GM21528 (cell line): ENCODE measurements around the gene C14orf119.
"Not testable (repeated sequence)": the region's sequence is repeated elsewhere in the genome, so short reads cannot be mapped to it uniquely, and the experiment has no call there.

Source experiments
- ATAC-seq: cut with Tn5 transposase; IDR thresholded peaks from one replicate; pipeline ENCODE4 v1.9.1; 2021; ENCODE audit warnings: mild to moderate bottlenecking, moderate library complexity; ENCODE audit not compliant: unreplicated experiment, low FRiP score

Gene C14orf119

GRCh38 chr14:23107620-23108019 lies 12.3 kb downstream of the C14orf119 start:
- ATAC-seq: not testable (repeated sequence)

DNA sequence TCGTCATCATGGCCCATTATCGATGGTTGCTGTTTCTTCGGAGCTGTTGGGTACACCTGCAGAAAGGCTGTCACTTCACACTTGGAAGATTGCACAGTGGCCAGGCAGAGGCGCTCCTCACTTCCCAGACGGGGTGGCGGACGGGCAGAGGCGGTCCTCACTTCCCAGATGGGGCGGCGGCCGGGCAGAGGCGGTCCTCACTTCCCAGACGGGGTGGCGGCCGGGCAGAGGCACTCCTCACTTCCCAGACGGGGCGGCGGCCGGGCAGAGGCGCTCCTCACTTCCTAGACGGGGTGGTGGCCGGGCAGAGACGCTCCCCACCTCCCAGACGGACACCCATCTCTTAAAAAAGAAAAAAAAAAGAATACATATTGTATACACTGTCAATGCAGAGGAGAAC lies 12.9 kb downstream of the C14orf119 start:
- not testable (repeated sequence) for ATAC-seq

- no peak for ATAC-seq
Observed at GRCh38 chr14:23109769-23110168, 14.5 kb downstream of the C14orf119 start.

DNA sequence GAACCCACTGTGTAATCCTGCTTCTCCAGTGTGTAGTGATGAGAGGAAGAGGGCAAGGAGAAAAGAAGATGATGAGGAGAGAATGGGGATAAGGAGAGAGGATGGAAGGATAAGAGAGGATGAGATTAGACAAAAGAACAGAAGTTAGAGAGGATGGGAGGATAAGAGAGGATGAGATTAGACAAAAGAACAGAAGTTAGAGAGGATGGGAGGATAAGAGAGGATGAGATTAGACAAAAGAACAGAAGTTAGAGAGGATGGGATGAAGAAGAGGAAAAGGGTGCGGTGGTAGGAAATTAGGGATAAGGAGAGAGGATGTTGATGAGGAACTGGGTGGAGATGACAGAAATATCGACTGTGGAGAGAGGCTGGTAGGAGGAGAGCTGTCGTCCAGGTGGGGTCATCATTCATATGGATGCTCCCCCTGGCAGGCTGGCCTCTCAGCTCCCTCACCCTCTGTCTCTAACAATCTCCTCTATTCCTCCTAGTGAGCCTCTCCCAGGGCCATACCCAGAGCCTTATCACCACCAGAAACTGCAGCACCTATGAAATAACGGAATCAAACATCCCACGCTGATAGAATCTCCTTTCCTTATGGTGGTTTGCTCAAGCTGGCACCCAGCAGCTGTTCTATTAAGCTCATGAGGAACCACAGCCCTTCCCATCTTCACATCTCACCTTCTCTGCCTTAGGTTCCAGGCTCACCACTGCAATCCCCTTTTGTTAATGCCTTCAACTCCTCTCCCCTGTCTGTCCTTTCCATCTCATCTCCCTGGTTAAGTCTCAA lies 15.5 kb downstream of the C14orf119 start:
- ATAC-seq: no peak

DNA sequence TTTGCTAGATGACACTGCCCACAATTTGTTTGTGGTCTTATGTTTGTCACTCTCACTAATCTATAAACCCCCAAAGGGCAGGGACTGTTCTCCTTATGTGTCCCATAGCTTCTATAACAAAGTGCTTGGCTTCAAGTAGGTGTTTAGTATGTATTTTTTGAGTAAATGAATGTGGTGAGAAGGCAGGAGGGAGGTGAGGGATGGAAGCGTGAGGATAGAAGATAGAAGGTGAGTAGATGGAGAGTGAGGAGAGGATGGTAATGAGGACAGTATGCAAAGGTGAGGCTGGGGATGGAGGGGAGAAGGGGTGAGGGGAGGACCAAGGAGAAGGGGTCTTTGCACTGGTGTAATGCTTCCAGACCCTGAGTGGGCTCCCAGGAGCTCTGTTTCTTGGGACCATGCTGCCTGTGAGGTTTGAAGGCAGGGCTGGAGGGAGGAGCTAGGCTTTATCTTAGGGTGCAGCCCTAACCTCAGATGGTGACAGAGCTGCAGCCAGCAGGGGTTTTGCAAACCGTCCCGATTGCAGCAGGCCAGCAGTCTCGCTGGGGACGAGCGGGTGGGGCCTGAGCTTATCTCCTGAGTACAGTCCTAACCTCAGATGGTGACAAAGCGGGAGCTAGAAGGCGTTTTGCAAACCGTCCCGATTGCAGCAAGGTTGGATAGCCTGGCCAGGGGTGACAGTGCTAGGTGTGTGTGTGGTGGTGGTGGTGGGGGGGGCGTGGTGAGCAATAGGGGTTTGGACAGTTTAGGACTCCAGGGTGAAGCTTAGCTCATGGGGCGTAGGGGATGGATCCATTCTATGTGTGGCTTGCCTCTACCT lies 17.3 kb downstream of the C14orf119 start:
- ATAC-seq: no peak

GRCh38 chr14:23113431-23114119 lies 18.3 kb downstream of the C14orf119 start:
- no peak for ATAC-seq

- no peak for ATAC-seq
Observed at GRCh38 chr14:23114120-23114458, 18.8 kb downstream of the C14orf119 start.

GRCh38 chr14:23114669-23115038 lies 19.3 kb downstream of the C14orf119 start:
- ATAC-seq: no peak

GRCh38 chr14:23115039-23115731 lies 19.9 kb downstream of the C14orf119 start:
- no peak for ATAC-seq

DNA sequence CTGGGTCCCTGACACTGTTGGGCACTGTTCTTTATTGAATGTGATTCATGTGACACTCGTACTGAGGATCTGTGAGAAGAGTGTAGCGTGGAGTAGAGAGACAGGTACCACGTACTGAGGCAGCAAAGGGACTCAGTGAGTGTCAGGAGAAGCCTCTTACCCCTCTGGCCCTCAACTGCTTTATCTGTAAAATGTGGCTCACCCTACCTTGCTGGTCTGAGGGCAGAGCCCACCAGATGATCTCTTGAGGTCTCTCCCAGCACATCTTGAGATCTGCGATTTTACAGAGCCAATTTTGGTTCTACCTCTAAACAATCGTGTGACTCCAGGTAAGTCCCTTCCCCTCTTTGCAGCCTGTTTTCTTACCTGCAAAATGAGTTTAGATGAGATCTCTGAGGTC lies 20.6 kb downstream of the C14orf119 start:
- ATAC-seq: no peak

DNA sequence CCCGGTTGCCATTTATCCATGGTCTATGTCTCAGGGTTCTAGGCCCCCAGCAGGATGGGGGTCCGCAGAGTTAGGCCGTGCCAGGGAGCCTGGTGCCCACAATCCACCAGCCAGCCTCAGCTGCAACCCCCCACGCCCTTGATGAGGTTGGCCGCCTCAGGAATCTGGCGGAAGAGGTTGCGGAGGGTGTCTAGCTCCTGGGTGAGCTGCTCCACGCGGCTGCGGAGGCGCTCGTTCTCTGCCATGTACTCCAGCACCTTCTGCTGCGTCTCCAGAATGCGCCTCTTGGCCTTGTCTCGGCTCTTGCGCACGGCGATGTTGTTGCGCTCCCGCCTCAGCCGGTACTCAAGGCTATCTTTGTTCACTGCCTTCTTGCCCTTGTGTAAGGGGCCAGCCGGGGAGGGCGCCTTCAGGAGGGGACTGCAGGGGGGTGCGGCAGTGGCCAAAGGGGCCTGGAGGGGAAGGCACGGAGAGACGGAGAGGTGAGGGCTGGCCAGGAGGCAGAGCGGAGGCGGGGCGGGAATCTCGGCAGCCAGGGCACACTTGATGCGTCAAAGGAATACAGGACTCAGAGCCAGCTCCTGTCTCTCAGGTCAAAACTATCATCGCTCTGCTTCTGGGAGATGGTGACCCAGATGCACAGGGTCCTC lies 22.2 kb downstream of the C14orf119 start:
- no peak for ATAC-seq

DNA sequence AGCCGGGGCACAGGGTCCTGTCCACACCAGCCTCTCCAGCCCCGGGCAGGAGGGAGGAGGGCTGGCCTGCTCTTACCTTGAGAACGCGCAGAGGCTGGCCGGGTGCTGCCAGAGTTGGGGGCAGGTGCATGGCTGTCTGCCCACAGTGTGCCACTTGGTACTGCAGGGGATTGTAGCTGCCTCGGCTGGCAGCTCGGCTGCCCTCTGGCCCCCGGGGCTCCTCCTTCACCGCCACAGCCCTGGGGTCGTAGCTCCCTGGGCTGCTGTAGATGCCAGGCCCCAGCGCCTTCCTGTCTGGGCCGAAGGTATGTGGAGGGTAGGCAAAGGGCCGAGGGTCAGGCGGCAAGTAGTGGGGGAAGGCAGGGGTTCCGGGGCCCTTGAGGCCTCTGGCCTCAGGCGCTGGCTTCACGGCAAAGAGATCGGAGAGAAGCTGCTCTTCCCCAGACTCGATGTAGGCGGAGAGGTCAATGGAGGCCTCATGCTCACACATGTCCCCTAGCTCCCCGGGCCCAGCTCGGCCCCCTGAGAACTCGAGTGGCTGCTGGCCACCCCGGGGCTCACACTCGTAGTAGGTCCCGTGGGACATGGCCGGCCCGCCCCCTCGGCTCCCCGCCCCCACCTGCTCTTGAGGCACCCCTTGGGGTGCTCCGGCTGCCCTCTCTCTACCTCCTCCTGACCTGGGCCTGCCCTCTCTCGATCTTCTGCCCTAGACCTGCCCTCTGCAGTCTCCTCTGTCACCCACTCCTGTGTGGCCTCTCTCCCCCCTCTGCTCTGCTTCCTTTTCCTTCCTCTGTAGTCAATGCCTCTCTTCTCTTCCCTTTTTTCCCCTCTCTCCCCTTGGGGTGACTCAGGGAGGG lies 23.4 kb downstream of the C14orf119 start, which contains the start of gene CEBPE:
Gene CEBPE, minus strand, starts transcription at position 750 of the 857 bp plus-strand sequence. Its CDS starts 164 bp downstream, at position 586.
- no peak for ATAC-seq

DNA sequence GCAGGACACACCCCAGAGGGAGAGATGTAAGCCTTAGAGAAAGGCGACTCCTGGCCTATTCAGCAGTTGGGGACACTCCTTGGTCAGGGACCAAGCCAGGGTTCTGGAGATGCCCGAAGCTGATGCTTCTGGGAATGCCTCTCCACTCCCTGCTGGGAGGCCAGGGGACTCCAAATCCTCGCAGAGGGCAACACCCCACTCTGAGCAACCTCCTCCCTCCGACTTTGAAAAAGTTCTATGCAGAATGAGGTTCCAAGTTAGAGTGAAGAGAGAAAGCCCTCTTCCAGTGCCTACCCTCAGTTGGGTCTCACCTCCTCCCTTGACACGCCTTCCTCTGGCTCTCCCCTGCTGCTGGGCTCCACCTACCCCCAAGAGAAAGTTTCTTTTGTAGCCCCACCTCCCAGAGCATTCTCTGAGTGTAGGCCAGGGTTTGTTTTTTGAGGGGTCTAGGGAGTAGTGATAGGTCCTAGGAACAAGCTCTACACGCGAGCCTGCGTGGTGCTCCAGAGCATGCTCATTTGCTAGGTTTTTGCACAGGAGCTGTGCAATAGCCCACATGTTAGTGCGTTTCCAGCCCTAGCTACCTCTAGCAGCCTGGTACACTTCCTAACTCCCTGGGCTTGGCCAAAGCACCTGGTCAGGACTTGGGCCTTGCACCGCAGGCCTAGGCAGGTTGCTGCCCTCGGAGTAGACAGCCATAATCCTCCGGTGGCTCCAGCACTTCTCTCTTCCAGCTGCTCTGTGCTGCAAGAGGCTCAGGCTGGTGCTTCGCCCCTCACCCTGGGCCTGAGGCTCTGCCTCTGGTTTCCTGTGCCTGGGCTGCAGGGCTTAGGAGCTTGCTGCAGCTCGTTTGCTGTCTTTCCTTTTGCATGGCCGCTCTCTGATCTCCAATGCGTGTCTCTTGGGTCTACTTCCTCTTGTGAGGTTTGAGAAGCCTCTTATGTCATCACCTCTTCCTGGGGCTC lies 24.3 kb downstream of the C14orf119 start:
- ATAC-seq: no peak

GRCh38 chr14:23120541-23121251 lies 25.4 kb downstream of the C14orf119 start:
- peak; percentile 74 for ATAC-seq

DNA sequence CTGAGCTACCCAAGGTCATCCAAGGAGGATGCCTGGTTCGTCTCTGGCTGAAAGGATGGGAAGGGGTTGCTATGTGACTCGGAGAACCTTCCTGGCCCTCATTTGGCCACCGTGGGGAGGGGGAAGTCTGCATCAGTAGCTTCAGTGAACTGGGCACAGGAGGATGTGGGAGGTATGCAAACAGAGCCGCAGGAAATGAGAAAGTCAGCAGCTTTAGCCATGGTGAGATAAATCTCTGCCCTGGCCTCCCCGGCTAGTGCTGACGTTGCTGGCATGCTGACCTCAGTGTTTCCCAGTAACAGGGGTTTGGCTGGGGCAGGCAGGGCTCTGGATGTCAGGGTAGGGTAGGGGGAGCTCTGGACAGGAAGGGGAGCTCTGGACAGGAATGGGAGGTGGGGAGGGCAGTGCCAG lies 26.1 kb downstream of the C14orf119 start:
- no peak for ATAC-seq

DNA sequence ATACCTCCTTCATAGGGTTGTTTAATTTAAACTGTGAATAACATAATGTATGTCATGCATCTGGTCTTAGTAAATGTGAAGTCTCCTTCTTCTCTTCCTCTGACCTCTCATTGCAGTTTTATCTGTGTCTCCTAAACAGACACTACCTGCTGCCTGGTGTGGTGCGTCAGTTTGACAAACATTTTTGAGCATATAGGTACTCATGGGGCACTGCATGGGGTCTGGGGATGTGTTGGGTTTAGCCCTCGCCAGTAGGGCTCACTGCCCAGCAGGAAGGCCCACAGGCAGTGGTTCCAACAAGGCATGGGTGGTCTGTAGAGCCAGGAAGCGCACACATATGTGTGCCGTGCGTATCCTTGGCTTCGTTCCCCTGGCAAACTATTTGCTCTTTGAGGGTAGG lies 26.8 kb downstream of the C14orf119 start:
- no peak for ATAC-seq

- ATAC-seq: no peak
Observed at GRCh38 chr14:23123419-23123818, 28.1 kb downstream of the C14orf119 start.
